Osteocyte (in vitro differentiated cells): ENCODE results near the gene BMX. TPM values are rescaled to one million over a fixed set of nuclear protein-coding genes. Genes with fewer than 3 reads are reported as not detected.

Experiments
- DNase-seq: peaks from one replicate; pipeline ENCODE4 v3.0.0; 2021; ENCODE audit warnings: mixed read lengths; ENCODE audit not compliant: unreplicated experiment; ENCODE audit errors: extremely low spot score
- H3K27ac Mint-ChIP-seq: one replicate; pipeline ENCODE4 v1.8.0; 2021; ENCODE audit warnings: mild to moderate bottlenecking, mixed read lengths; ENCODE audit not compliant: unreplicated experiment
- H3K27me3 Mint-ChIP-seq: one replicate; pipeline ENCODE4 v1.8.0; 2021; ENCODE audit warnings: mixed read lengths; ENCODE audit not compliant: unreplicated experiment
- H3K36me3 Mint-ChIP-seq: one replicate; pipeline ENCODE4 v1.8.0; 2021; ENCODE audit warnings: mixed read lengths; ENCODE audit not compliant: unreplicated experiment
- H3K4me1 Mint-ChIP-seq: one replicate; pipeline ENCODE4 v1.8.0; 2021; ENCODE audit warnings: mixed read lengths; ENCODE audit not compliant: unreplicated experiment
- H3K4me3 Mint-ChIP-seq: one replicate; pipeline ENCODE4 v1.8.0; 2021; ENCODE audit warnings: mild to moderate bottlenecking, moderate library complexity, mixed read lengths; ENCODE audit not compliant: unreplicated experiment
- H3K9me3 Mint-ChIP-seq: one replicate; pipeline ENCODE4 v1.8.0; 2021; ENCODE audit warnings: mixed read lengths; ENCODE audit not compliant: unreplicated experiment
- CTCF ChIP-seq: fragments of 200-600 bp; sonication (generic); IDR thresholded peaks from 2 replicates; pipeline ENCODE4 v1.5.0; 2021; ENCODE audit warnings: antibody characterized with exemption, mild to moderate bottlenecking, moderate library complexity
- total RNA-seq: library from RNA; stranded (reverse); gene quantifications from 2 replicates; pipeline ENCODE4 v1.2.1, GENCODE V29; 2021

The BMX gene
- total RNA-seq, 1 donor from 2014 or later: not detected

GRCh38 chrX:15602761-15603160 is 102.2 kb downstream of the BMX start:
- no peaks in the 10 kb centered on the region for H3K4me1 Mint-ChIP-seq
- no peaks in the 10 kb centered on the region for H3K36me3 Mint-ChIP-seq
- H3K9me3 Mint-ChIP-seq: no peaks in the 10 kb centered on the region
- H3K27me3 Mint-ChIP-seq: peaks cover 4% of the 10 kb centered on the region
- DNase-seq: no peak
- no peak overlapping the region for H3K4me3 Mint-ChIP-seq
- TF ChIP-seq CTCF: no peak
- no peak overlapping the region for H3K27ac Mint-ChIP-seq

GRCh38 chrX:15605226-15605625 is 104.6 kb downstream of the BMX start:
- no peaks in the 10 kb centered on the region for H3K36me3 Mint-ChIP-seq
- DNase-seq: no peak
- H3K4me1 Mint-ChIP-seq: no peaks in the 10 kb centered on the region
- no peak overlapping the region for H3K4me3 Mint-ChIP-seq
- H3K27me3 Mint-ChIP-seq: peaks cover 4% of the 10 kb centered on the region
- H3K9me3 Mint-ChIP-seq: peaks cover under 1% of the 10 kb centered on the region
- H3K27ac Mint-ChIP-seq: no peak overlapping the region
- TF ChIP-seq CTCF: no peak

Other genes with a start within 250 kb of the BMX start
- not detected in 2 replicates for gene ASB9, start 230.7 kb upstream of the BMX start, total RNA-seq
- not detected in 2 replicates for gene ASB11, start 185.2 kb upstream of the BMX start, total RNA-seq
- 10.3 and 12.2 TPM in 2 replicates for gene PIGA, start 165.3 kb upstream of the BMX start, total RNA-seq
- 0.27 TPM in 1 of 2 replicates, not detected in the other for gene VEGFD, start 116.4 kb upstream of the BMX start, total RNA-seq
- gene PIR, start 7.5 kb upstream of the BMX start, total RNA-seq: 18.7 and 21.8 TPM in 2 replicates
- gene ACE2, start 100.2 kb downstream of the BMX start, total RNA-seq: not detected in 2 replicates
- not detected in 2 replicates for gene CLTRN, start 164.0 kb downstream of the BMX start, total RNA-seq
- gene CA5B, start 237.5 kb downstream of the BMX start, total RNA-seq: 10.7 and 12.1 TPM in 2 replicates